RCC 7860 (cell line): ENCODE measurements around the gene LDAH.

Experiments used
- DNase-seq: peaks from one replicate; pipeline ENCODE4 v3.0.0-alpha.2; 2015; ENCODE audit warnings: low spot score
- FAIRE-seq: peaks from 2 replicates; lab custom pipeline; 2012; peaks lifted over from hg19 to GRCh38; lab: Jason Lieb, UNC

LDAH gene

GRCh38 chr2:20642055-20642971 lies 180.6 kb downstream of the LDAH start:
- FAIRE-seq: no peak
- peak; percentile 47 for DNase-seq

GRCh38 chr2:20641123-20641985 lies 181.5 kb downstream of the LDAH start:
- DNase-seq (peak; percentile 80), FAIRE-seq (peak; percentile 42)

- FAIRE-seq: no peak
- DNase-seq: no peak
Observed at GRCh38 chr2:20640411-20641122, 182.3 kb downstream of the LDAH start.

GRCh38 chr2:20638646-20639430 lies 184.1 kb downstream of the LDAH start:
- DNase-seq: no peak
- FAIRE-seq: no peak

- FAIRE-seq (no peak), DNase-seq (no peak)
Observed at GRCh38 chr2:20638014-20638413, 184.9 kb downstream of the LDAH start.

GRCh38 chr2:20637147-20637546 lies 185.8 kb downstream of the LDAH start:
- DNase-seq (no peak), FAIRE-seq (no peak)

GRCh38 chr2:20635675-20636584 lies 187.0 kb downstream of the LDAH start:
- DNase-seq: peak; percentile 57
- no peak for FAIRE-seq

- DNase-seq (no peak), FAIRE-seq (no peak)
Observed at GRCh38 chr2:20635113-20635510, 187.8 kb downstream of the LDAH start.

GRCh38 chr2:20634507-20635112 lies 188.3 kb downstream of the LDAH start:
- no peak for FAIRE-seq
- DNase-seq: peak; percentile 14
